Measurements from ENCODE around the gene SEPTIN8. TPM values are rescaled to one million over a fixed set of nuclear protein-coding genes. Genes with fewer than 3 reads are reported as not detected.
A peak's percentile ranks its signal among the peaks of the same experiment; 100 is the strongest.

SEPTIN8 gene
- total and polyA plus RNA-seq, 10 of the 15 experiments (the other 5 are each of a cell fraction or from before 2014, with no cell fraction given) = 6.1 to 96.1 (median 29.4) TPM

DNA sequence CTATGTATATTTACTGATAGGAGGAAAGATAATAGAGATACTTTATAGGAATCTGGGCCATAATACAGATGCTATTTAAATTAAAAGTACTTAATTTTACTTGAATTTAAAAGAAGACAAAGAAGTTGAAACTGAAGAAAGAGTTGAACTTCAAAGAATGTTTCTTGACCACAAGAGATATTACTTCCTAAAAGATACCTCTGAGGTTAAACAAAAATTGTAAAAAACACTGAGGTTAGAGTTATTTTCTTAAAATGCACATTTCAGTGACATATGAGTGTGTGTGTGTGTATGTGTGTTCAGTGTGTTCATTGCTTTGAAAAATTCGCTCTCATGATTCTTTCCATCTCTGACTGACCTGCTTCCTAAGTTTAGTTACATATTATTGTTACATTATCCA is 3.5 kb upstream of the SEPTIN8 start:
- no peak for ATAC-seq
- ChIA-PET RAD21 (ENCODE audit: unreplicated experiment) (interaction anchor here (1.3 to 1.9 kb wide), 3 partner anchors 11 to 55 kb away, joined by 3 to 7 read pairs (median 3); no protein-coding TSS in a partner anchor), CTCF (interaction anchor here (1.0 to 1.4 kb wide), 3 partner anchors 12 to 40 kb away, joined by 3 to 5 read pairs (median 5); no protein-coding TSS in a partner anchor), SMC1A (ENCODE audit: uncharacterized antibody, unreplicated experiment) (interaction anchor here (1.1 to 7.5 kb wide), 7 partner anchors 9 to 29 kb away, joined by 3 to 88 read pairs (median 6); partner anchors contain the start of gene CCNI2), POLR2A (no interaction called here)
- Histone ChIP-seq H3K9me3 (replicated peaks; ENCODE audit: control insufficient read depth, insufficient read depth, low read length) (no peaks in the 10 kb centered on the region), H3K4me2 (ENCODE audit: control insufficient read depth, insufficient read depth) (no peak overlapping the region), H2AFZ (ENCODE audit: control insufficient read depth, low read depth, low read length) (no peak overlapping the region), H3K9ac (ENCODE audit: control insufficient read depth, insufficient read depth, low read length) (no peak overlapping the region), H3K79me2 (ENCODE audit: control insufficient read depth, insufficient read depth, low read length) (peaks cover 8% of the 10 kb centered on the region), H3K27me3 (replicated peaks in 1 of 2; ENCODE audit: control insufficient read depth in 2 of 2, insufficient read depth in 2 of 2, low read length in 1 of 2) (no peaks in the 10 kb centered on the region), H4K20me1 (ENCODE audit: control insufficient read depth, insufficient read depth) (no peaks in the 10 kb centered on the region), H3K4me1 (ENCODE audit: control insufficient read depth, insufficient read depth, low read length) (peaks cover 11% of the 10 kb centered on the region), H3K4me3 (no peak overlapping the region), H3K36me3 (ENCODE audit: control insufficient read depth in 2 of 2, insufficient read depth in 2 of 2, low read length in 1 of 2) (no peaks in the 10 kb centered on the region), H3K27ac (ENCODE audit: control insufficient read depth, insufficient read depth) (no peak overlapping the region)
- WGBS (ENCODE audit: insufficient coverage, insufficient replicate concordance, low lambda C conversion rate, missing lambda C conversion rate) = 76% methylated on average over 1 of the region's 1 CpG
- peak; percentile 64 for FAIRE-seq
- in situ Hi-C loops (cut with MboI) (no loop called here), intact Hi-C loops (cut with micrococcal nuclease; ENCODE audit: unreplicated experiment) (no loop called here)
- no peak for DNase-seq (ENCODE audit: low read depth, low spot score)
- BruUV-seq (replicated peaks) = no TSS peak
- TF ChIP-seq, protein P1, sequence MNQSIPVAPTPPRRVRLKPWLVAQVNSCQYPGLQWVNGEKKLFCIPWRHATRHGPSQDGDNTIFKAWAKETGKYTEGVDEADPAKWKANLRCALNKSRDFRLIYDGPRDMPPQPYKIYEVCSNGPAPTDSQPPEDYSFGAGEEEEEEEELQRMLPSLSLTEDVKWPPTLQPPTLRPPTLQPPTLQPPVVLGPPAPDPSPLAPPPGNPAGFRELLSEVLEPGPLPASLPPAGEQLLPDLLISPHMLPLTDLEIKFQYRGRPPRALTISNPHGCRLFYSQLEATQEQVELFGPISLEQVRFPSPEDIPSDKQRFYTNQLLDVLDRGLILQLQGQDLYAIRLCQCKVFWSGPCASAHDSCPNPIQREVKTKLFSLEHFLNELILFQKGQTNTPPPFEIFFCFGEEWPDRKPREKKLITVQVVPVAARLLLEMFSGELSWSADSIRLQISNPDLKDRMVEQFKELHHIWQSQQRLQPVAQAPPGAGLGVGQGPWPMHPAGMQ (IDR thresholded peaks at IDR 0.05; ENCODE audit: borderline replicate concordance) = no peak
- TF ChIP-seq, protein P2, sequence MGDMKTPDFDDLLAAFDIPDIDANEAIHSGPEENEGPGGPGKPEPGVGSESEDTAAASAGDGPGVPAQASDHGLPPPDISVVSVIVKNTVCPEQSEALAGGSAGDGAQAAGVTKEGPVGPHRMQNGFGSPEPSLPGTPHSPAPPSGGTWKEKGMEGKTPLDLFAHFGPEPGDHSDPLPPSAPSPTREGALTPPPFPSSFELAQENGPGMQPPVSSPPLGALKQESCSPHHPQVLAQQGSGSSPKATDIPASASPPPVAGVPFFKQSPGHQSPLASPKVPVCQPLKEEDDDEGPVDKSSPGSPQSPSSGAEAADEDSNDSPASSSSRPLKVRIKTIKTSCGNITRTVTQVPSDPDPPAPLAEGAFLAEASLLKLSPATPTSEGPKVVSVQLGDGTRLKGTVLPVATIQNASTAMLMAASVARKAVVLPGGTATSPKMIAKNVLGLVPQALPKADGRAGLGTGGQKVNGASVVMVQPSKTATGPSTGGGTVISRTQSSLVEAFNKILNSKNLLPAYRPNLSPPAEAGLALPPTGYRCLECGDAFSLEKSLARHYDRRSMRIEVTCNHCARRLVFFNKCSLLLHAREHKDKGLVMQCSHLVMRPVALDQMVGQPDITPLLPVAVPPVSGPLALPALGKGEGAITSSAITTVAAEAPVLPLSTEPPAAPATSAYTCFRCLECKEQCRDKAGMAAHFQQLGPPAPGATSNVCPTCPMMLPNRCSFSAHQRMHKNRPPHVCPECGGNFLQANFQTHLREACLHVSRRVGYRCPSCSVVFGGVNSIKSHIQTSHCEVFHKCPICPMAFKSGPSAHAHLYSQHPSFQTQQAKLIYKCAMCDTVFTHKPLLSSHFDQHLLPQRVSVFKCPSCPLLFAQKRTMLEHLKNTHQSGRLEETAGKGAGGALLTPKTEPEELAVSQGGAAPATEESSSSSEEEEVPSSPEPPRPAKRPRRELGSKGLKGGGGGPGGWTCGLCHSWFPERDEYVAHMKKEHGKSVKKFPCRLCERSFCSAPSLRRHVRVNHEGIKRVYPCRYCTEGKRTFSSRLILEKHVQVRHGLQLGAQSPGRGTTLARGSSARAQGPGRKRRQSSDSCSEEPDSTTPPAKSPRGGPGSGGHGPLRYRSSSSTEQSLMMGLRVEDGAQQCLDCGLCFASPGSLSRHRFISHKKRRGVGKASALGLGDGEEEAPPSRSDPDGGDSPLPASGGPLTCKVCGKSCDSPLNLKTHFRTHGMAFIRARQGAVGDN (IDR thresholded peaks at IDR 0.05) = no peak
- no peak for TF ChIP-seq RBBP5 (conservative IDR thresholded peaks at IDR 0.05)
- no peak for TF ChIP-seq TARDBP (IDR thresholded peaks at IDR 0.05; ENCODE audit: borderline replicate concordance)
- no peak for TF ChIP-seq TCF12 (IDR thresholded peaks at IDR 0.05; ENCODE audit: low read depth, low read length)
- TF ChIP-seq SPI1 (IDR thresholded peaks at IDR 0.05; ENCODE audit: borderline replicate concordance, insufficient read depth, low read depth, low read length) = no peak
- TF ChIP-seq SP1 (IDR thresholded peaks at IDR 0.05; ENCODE audit: low read depth, low read length) = no peak
- TF ChIP-seq EP300 (IDR thresholded peaks at IDR 0.05; ENCODE audit: borderline replicate concordance in 1 of 2, control insufficient read depth in 1 of 2, low read depth in 2 of 2, low read length in 2 of 2) = peak in 1 of 2 experiments; percentile 21; a peak in 1 of 4 replicates
- no peak for TF ChIP-seq NFXL1 (IDR thresholded peaks at IDR 0.05; ENCODE audit: borderline replicate concordance)
- no peak for TF ChIP-seq RB1 (IDR thresholded peaks at IDR 0.05; ENCODE audit: borderline replicate concordance)
- TF ChIP-seq, protein P3, sequence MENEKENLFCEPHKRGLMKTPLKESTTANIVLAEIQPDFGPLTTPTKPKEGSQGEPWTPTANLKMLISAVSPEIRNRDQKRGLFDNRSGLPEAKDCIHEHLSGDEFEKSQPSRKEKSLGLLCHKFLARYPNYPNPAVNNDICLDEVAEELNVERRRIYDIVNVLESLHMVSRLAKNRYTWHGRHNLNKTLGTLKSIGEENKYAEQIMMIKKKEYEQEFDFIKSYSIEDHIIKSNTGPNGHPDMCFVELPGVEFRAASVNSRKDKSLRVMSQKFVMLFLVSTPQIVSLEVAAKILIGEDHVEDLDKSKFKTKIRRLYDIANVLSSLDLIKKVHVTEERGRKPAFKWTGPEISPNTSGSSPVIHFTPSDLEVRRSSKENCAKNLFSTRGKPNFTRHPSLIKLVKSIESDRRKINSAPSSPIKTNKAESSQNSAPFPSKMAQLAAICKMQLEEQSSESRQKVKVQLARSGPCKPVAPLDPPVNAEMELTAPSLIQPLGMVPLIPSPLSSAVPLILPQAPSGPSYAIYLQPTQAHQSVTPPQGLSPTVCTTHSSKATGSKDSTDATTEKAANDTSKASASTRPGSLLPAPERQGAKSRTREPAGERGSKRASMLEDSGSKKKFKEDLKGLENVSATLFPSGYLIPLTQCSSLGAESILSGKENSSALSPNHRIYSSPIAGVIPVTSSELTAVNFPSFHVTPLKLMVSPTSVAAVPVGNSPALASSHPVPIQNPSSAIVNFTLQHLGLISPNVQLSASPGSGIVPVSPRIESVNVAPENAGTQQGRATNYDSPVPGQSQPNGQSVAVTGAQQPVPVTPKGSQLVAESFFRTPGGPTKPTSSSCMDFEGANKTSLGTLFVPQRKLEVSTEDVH (IDR thresholded peaks at IDR 0.05; ENCODE audit: low read depth, partially characterized antibody) = no peak
- no peak for TF ChIP-seq CBFB (IDR thresholded peaks at IDR 0.05; ENCODE audit: low read depth)
- peak; percentile 69 for TF ChIP-seq RUNX3 (IDR thresholded peaks at IDR 0.05; ENCODE audit: low read length)
- no peak for TF ChIP-seq RAD51 (IDR thresholded peaks at IDR 0.05)
- no peak for TF ChIP-seq MYB (IDR thresholded peaks at IDR 0.05; ENCODE audit: borderline replicate concordance, low read depth, low read length)
- TF ChIP-seq TCF7 (IDR thresholded peaks at IDR 0.05; ENCODE audit: borderline replicate concordance) = peak; percentile 58
- TF ChIP-seq SMC3 (IDR thresholded peaks at IDR 0.05; ENCODE audit: borderline replicate concordance, low read length) = no peak
- TF ChIP-seq ATF7 (IDR thresholded peaks at IDR 0.05; ENCODE audit: low read depth) = 0 out of 2 replicates have a peak, but pooled peaks have one; percentile 21

All from GM12878 (cell line).